Stimulated activated memory B cell treated with anti-CD40 and anti-IgM and Interleukin-4, amounts not matched to agents 10 μg/mL and 1 μg/mL and 100 μg/mL, for 72 hours (primary cell): ENCODE results near the gene MARCHF3.

ENCODE experiments used
- ATAC-seq: fragments of 150-1000 bp; cut with Tn5 transposase; 2 replicates; pipeline ENCODE4 v1.10.0; 2021
- H3K27ac Mint-ChIP-seq: one replicate; pipeline ENCODE4 v1.8.0; 2022; ENCODE audit warnings: mild to moderate bottlenecking, mixed read lengths
- H3K27me3 Mint-ChIP-seq: one replicate; pipeline ENCODE4 v1.8.0; 2022; ENCODE audit warnings: mixed read lengths
- H3K36me3 Mint-ChIP-seq: one replicate; pipeline ENCODE4 v1.8.0; 2022; ENCODE audit warnings: mixed read lengths
- H3K4me1 Mint-ChIP-seq: one replicate; pipeline ENCODE4 v1.8.0; 2022; ENCODE audit warnings: mixed read lengths
- H3K4me3 Mint-ChIP-seq: one replicate; pipeline ENCODE4 v1.8.0; 2022; ENCODE audit warnings: mild to moderate bottlenecking, moderate library complexity, mixed read lengths
- H3K9me3 Mint-ChIP-seq: one replicate; pipeline ENCODE4 v1.8.0; 2022; ENCODE audit warnings: mixed read lengths

Gene MARCHF3

GRCh38 chr5:126987271-126987899 lies 43.0 kb downstream of the MARCHF3 start:
- ATAC-seq = peak; percentile 32
- H3K36me3 Mint-ChIP-seq = peaks cover 11% of the 10 kb centered on the region
- H3K4me3 Mint-ChIP-seq = peak overlapping the region; percentile 67
- H3K9me3 Mint-ChIP-seq = no peaks in the 10 kb centered on the region
- H3K27me3 Mint-ChIP-seq = no peaks in the 10 kb centered on the region
- H3K27ac Mint-ChIP-seq = peak overlapping the region; percentile 85
- peaks cover 63% of the 10 kb centered on the region for H3K4me1 Mint-ChIP-seq

DNA sequence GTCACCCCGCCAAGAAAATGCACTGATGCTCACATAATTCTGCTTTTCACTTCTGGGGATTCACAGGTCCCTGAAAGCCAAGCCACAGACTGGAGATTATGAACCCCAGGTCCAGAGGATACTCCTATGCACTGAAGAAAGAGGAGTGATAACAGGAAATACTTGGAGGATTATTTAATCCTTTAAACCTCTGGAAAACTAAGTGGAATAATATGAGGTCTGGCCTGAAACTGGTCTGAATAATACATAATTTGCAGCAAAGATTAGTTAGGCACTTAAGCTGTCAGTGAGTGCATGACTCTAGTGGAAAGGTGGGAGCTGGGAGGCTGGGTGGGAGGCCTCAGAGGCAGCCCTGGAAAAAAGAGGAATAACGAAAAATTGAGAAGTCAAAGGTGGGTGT lies 45.7 kb downstream of the MARCHF3 start:
- H3K36me3 Mint-ChIP-seq = peaks cover 5% of the 10 kb centered on the region
- peaks cover 59% of the 10 kb centered on the region for H3K4me1 Mint-ChIP-seq
- no peak overlapping the region for H3K4me3 Mint-ChIP-seq
- no peak for ATAC-seq
- H3K9me3 Mint-ChIP-seq = no peaks in the 10 kb centered on the region
- no peaks in the 10 kb centered on the region for H3K27me3 Mint-ChIP-seq
- peak overlapping the region; percentile 84 for H3K27ac Mint-ChIP-seq

DNA sequence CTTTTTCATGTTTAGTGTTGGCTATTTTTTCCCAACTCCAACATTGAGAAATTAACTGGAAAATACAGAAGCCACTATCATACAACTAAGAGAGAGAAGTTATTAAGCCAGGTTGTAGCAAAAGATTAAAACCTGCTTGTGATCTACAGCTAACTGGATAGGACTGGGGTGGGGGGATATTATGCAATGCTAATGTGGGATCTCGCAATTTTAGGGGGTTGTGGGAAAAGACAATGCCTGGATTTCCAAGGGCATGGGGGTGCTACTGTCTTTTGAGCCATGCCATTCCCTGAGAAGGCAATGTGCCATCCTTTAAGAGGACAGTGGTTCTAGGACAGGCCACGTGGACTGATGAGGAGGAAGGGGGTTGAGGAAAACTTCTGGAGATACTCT lies 46.5 kb downstream of the MARCHF3 start:
- peaks cover 59% of the 10 kb centered on the region for H3K4me1 Mint-ChIP-seq
- H3K27me3 Mint-ChIP-seq = no peaks in the 10 kb centered on the region
- ATAC-seq = no peak
- H3K9me3 Mint-ChIP-seq = no peaks in the 10 kb centered on the region
- H3K27ac Mint-ChIP-seq = peak overlapping the region; percentile 84
- H3K36me3 Mint-ChIP-seq = peaks cover 5% of the 10 kb centered on the region
- H3K4me3 Mint-ChIP-seq = no peak overlapping the region

GRCh38 chr5:126982926-126983873 lies 47.2 kb downstream of the MARCHF3 start:
- peak; percentile 13 for ATAC-seq
- Mint-ChIP-seq H3K4me1 (peaks cover 60% of the 10 kb centered on the region), H3K9me3 (no peaks in the 10 kb centered on the region), H3K27ac (peak overlapping the region; percentile 84), H3K36me3 (peaks cover 5% of the 10 kb centered on the region), H3K4me3 (no peak overlapping the region), H3K27me3 (no peaks in the 10 kb centered on the region)

DNA sequence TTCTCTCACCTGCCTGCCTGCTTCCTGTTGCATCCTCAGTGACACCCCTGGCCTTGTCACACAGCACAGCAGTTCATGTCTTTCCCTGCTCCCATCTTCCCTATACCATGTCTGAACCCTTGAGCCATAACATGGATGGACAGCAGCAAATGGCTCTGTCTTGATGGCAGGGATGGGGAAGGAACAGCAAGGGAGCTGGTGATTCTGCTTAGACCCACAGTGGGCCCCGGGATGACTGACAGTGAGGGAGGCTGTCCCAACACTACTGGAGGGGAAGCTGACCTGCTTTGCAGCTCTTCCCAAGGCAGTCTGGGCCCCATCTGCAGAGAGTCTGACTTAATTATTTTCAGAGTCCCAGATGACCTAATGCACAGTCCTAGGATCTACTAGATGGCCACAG lies 48.2 kb downstream of the MARCHF3 start:
- ATAC-seq = no peak
- Mint-ChIP-seq H3K27ac (peak overlapping the region; percentile 84), H3K27me3 (no peaks in the 10 kb centered on the region), H3K36me3 (peaks cover 5% of the 10 kb centered on the region), H3K9me3 (no peaks in the 10 kb centered on the region), H3K4me1 (peaks cover 58% of the 10 kb centered on the region), H3K4me3 (no peak overlapping the region)

DNA sequence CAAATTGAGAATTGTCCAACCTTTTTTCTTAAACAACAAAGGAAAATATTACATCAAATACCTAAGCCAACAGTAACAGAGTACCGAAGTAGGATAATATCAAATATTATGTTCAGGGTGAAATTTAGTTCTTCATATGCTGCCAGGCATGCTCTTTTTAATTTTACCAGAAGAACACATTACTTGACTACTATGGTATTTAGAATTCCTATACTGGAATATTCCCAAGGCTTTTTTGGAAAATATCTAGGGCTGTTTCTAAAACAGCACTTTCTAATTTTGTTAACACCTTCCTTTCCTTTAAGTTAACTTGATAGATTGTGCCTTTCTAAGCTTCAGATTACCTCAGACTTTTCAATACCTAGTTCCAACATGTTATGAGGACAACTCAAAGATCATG lies 48.7 kb downstream of the MARCHF3 start:
- peaks cover 5% of the 10 kb centered on the region for H3K36me3 Mint-ChIP-seq
- H3K4me1 Mint-ChIP-seq = peaks cover 56% of the 10 kb centered on the region
- no peak for ATAC-seq
- no peak overlapping the region for H3K4me3 Mint-ChIP-seq
- H3K9me3 Mint-ChIP-seq = no peaks in the 10 kb centered on the region
- no peaks in the 10 kb centered on the region for H3K27me3 Mint-ChIP-seq
- peak overlapping the region; percentile 84 for H3K27ac Mint-ChIP-seq

GRCh38 chr5:126981222-126981621 lies 49.1 kb downstream of the MARCHF3 start:
- no peaks in the 10 kb centered on the region for H3K27me3 Mint-ChIP-seq
- H3K36me3 Mint-ChIP-seq = peaks cover 5% of the 10 kb centered on the region
- peaks cover 57% of the 10 kb centered on the region for H3K4me1 Mint-ChIP-seq
- H3K27ac Mint-ChIP-seq = peak overlapping the region; percentile 84
- H3K9me3 Mint-ChIP-seq = no peaks in the 10 kb centered on the region
- no peak for ATAC-seq
- no peak overlapping the region for H3K4me3 Mint-ChIP-seq

- Mint-ChIP-seq H3K4me1 (peaks cover 49% of the 10 kb centered on the region), H3K9me3 (no peaks in the 10 kb centered on the region), H3K4me3 (no peak overlapping the region), H3K36me3 (peaks cover 5% of the 10 kb centered on the region), H3K27me3 (no peaks in the 10 kb centered on the region), H3K27ac (peak overlapping the region; percentile 68)
- ATAC-seq = no peak
Observed at GRCh38 chr5:126978258-126978657, 52.1 kb downstream of the MARCHF3 start.

DNA sequence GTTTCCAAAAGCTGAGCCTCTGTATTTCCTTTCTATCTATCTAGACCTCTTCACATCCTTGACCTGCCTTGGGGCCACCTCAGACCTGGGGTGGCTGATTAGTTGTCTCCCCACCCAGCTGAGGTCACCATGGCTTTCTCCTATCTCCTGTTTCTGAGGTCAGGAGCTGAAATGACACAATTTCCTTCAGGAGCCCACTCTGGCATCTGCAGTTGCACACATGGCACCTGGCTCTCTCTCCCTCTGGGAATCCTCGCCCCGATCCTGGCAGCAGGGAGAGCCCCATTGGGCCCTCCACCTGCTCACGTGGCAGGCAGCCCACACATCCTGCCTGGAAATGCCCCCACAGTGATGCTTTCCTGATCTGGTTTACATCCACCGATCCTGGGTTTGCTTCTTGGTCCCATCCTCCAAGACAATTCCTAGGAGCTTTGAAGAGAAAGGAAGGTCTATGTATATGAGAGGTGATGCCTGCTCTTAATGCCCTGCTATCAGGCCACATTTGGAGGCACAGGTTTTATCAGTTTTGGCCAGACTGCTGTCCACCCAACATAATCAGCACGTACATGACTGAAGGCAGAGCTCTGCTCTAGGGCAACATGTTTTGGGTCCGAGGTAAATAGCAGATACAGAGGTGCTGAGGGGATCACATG lies 53.7 kb downstream of the MARCHF3 start:
- peaks cover 52% of the 10 kb centered on the region for H3K4me1 Mint-ChIP-seq
- H3K36me3 Mint-ChIP-seq = peaks cover 5% of the 10 kb centered on the region
- peak overlapping the region; percentile 68 for H3K27ac Mint-ChIP-seq
- ATAC-seq = no peak
- H3K4me3 Mint-ChIP-seq = no peak overlapping the region
- H3K27me3 Mint-ChIP-seq = no peaks in the 10 kb centered on the region
- H3K9me3 Mint-ChIP-seq = no peaks in the 10 kb centered on the region

DNA sequence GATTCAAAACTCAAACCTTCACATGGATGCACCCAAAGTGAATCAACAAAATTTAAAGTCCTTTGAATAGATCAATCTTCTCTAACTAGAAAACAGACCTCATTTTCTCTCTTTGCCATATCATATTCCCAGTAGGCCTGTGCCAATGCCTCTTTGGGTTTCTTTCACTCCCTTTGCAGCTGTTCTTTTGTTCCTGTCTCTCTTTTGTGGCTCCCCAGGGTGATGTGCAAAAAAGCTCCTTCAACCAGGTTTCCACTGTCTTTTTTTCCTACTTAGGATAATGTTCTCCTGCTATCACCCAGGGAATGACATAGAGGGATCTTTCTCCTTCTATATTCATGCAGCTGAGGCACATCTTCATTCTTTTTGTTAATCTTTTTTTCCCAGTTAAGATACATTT lies 54.6 kb downstream of the MARCHF3 start:
- no peak overlapping the region for H3K4me3 Mint-ChIP-seq
- H3K27ac Mint-ChIP-seq = peak overlapping the region; percentile 68
- H3K27me3 Mint-ChIP-seq = no peaks in the 10 kb centered on the region
- H3K9me3 Mint-ChIP-seq = no peaks in the 10 kb centered on the region
- no peak for ATAC-seq
- peaks cover 57% of the 10 kb centered on the region for H3K4me1 Mint-ChIP-seq
- H3K36me3 Mint-ChIP-seq = peaks cover 5% of the 10 kb centered on the region

GRCh38 chr5:126973193-126973592 lies 57.2 kb downstream of the MARCHF3 start:
- no peaks in the 10 kb centered on the region for H3K27me3 Mint-ChIP-seq
- no peaks in the 10 kb centered on the region for H3K9me3 Mint-ChIP-seq
- H3K4me3 Mint-ChIP-seq = peak overlapping the region; percentile 51
- H3K27ac Mint-ChIP-seq = peak overlapping the region; percentile 83
- peaks cover 72% of the 10 kb centered on the region for H3K4me1 Mint-ChIP-seq
- H3K36me3 Mint-ChIP-seq = peaks cover 5% of the 10 kb centered on the region
- ATAC-seq = no peak

DNA sequence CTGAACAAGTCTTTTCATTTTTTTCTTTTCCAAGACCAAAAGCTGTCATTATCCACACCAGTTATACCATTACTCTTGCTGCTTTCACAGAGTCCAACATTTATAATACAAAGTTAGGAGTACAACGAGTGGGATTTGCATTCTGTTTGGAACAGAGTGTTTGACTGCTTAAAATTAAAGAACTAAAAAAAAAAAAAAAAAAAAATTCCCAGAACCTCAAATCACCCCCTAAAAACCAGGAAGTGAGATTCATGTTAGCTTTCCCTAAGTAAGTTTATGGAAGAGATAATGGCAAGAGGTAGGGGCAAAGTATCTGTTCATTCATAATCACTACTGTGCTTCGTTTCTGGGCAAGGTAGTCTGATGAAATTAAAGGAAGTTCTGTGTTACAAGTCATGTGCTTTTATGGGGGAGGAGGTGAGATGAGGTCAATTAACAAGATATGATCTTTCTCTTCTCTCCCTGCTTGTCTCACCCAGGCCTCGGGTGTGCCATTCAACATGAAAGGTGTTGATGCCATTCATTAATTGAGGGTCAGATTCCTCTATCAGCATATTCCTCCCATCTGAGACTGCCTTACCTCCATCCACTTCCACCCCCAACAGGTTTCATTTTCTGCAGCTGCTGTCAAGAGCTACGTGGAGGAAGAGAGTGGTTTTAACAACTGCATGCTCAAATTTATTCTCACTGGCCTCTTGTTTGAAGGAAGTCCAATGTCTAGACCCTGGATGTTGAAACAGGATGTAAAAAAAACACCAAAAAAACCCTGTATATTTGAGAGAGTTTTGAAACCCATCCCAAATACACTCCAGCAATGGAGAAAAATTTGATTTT lies 58.1 kb downstream of the MARCHF3 start:
- H3K4me1 Mint-ChIP-seq = peaks cover 71% of the 10 kb centered on the region
- H3K27ac Mint-ChIP-seq = peak overlapping the region; percentile 83
- peak; percentile 80 for ATAC-seq
- H3K4me3 Mint-ChIP-seq = peak overlapping the region; percentile 61
- H3K27me3 Mint-ChIP-seq = no peaks in the 10 kb centered on the region
- H3K9me3 Mint-ChIP-seq = no peaks in the 10 kb centered on the region
- H3K36me3 Mint-ChIP-seq = peaks cover 11% of the 10 kb centered on the region

- Mint-ChIP-seq H3K36me3 (peaks cover 11% of the 10 kb centered on the region), H3K27ac (peak overlapping the region; percentile 83), H3K27me3 (no peaks in the 10 kb centered on the region), H3K4me3 (no peak overlapping the region), H3K4me1 (peaks cover 67% of the 10 kb centered on the region), H3K9me3 (no peaks in the 10 kb centered on the region)
- ATAC-seq = no peak
Observed at GRCh38 chr5:126971455-126972031, 58.8 kb downstream of the MARCHF3 start.

DNA sequence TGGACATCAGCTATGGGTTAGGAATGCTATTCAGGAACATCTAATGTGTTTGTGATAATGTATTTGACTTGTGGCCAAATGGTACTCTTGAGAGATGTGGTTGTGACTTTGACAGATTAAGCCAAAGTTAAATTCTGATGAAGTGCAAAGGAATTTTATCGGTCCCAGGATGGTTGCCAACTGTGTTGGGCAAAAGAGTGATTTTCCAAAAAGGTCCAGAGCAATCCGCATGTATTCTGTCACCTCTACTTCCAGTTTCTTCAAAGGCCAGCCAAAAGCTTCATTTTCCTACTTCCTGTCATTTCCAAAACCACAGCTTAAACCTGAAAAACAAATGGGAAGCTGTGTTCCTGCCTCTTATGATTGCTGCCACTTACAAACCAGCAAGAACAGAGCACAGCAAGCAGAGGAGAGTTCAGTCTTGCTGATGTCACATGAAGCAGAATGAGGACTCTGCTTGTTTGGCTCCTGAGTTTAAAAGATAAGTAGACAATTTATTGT lies 59.8 kb downstream of the MARCHF3 start:
- ATAC-seq = no peak
- Mint-ChIP-seq H3K27ac (peak overlapping the region; percentile 83), H3K4me3 (no peak overlapping the region), H3K4me1 (peaks cover 65% of the 10 kb centered on the region), H3K9me3 (no peaks in the 10 kb centered on the region), H3K27me3 (no peaks in the 10 kb centered on the region), H3K36me3 (peaks cover 6% of the 10 kb centered on the region)
